NCI-H446 treated with DMSO at 0.1 percent for 48 hours (cell line): ENCODE data around the gene ARHGAP22.

Experiments
- DNase-seq: peaks from one replicate; lab custom pipeline; 2025; lab: John Stamatoyannopoulos, UW

The ARHGAP22 gene

GRCh38 chr10:48533540-48533939 is 71.3 kb downstream of the ARHGAP22 start:
- DNase-seq: no peak

GRCh38 chr10:48531486-48531885 is 73.4 kb downstream of the ARHGAP22 start:
- DNase-seq: no peak

- no peak for DNase-seq
Measured at GRCh38 chr10:48529331-48529730, 75.5 kb downstream of the ARHGAP22 start.

DNA sequence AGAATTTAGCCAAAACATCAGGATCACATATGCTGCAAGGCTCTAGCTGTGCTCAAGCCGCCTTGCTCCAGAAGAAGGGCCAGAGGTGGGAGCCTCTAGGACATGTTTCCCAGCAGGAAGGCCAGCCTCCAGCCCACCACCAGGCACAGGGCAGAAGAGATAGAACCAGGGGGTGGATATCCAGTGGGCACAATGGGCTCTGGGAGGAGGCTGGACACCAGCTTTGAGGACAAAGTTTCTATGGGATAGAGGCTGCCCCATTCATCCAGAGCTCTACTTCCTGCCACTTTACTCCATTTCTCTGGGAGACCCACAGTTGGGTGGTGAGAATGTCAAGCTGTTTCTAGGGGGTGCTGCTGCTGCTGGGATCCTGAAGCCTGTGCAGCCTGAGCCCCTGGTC is 77.1 kb downstream of the ARHGAP22 start:
- no peak for DNase-seq

DNA sequence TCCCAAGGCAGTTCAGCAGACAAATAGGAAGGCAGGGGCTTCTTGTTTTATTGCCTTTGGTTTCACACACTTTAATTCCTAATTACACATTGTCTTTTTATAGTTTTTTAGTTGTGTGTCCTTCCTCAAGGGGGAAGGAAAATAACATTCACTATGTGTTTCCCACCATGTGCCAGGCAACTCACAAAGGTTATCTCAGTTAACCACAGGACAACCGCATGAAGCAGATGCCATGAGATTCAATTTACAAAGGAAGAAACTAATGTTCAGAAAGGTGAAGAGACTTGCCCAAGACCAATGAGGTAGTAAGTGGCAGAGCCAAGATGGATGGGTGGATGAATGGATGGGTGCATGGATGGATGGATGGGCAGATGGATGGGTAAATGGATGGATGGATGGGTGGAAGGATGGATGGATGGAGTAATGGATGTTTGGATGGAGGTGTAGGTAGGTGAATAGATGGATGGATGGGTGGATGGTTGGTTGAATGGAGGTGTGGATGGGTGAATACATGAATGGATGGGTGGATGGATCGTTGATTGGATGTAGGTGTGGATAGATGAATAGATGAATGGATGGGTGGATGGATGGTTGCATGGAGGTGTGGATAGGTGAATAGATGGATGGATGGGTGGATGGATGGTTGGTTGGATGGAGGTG is 77.9 kb downstream of the ARHGAP22 start:
- DNase-seq: no peak

DNA sequence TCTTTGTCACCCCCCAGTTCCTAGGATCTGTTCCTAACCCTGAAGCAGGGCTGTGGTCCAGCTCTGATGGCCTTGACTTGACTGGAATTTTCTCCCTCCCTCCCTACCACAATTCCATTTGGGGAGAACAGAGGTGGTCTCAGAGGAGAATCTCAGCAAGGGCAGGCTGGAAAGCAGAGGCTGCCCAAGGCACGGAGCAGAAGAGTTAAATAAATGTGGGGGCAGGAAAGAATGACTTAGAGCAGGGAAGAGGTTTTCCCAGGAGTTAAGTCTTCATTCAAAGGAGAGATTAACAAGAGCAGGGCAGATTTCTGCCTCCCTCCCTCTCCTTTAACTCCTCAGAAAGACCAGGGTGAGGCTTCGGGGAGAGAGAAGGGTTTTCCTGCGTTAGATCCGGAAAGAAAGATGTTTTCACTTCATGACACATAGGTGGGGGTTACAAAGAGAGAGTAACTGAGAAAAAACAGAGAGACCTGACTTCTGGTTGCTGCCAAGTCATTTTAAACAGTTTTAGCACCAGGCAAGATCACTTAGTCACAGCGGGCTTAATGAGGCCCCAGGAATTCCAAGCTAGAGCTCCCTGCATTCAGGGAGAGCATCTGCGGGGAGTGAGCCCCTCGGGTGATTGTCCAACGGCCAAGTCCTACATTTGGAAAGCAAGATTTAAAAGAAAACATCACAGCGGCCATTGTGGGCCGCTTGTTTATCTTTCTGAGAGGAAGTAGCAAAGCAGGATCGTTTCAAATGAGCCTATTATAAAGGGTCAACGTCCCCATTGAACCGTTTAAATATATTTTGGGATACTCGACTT is 78.7 kb downstream of the ARHGAP22 start:
- no peak for DNase-seq

DNA sequence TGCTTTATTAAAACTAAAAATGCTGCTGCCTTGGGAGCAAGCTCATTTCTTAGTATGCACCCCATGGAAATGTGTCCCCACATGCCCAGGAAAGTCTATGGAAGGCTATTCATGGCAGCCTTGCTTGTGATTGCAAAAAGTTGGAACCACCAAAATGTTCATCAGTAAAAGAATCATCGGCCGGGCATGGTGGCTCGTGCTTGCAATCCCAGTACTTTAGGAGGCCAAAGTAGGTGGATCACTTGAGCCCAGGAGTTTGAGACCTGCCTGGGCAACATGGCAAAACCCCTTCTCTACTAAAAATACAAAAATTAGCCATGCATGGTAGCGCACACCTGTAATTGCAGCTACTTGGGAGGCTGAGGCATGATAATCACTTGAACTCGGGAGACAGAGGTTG is 79.8 kb downstream of the ARHGAP22 start:
- DNase-seq: no peak

GRCh38 chr10:48523820-48524758 is 80.8 kb downstream of the ARHGAP22 start:
- DNase-seq: no peak

DNA sequence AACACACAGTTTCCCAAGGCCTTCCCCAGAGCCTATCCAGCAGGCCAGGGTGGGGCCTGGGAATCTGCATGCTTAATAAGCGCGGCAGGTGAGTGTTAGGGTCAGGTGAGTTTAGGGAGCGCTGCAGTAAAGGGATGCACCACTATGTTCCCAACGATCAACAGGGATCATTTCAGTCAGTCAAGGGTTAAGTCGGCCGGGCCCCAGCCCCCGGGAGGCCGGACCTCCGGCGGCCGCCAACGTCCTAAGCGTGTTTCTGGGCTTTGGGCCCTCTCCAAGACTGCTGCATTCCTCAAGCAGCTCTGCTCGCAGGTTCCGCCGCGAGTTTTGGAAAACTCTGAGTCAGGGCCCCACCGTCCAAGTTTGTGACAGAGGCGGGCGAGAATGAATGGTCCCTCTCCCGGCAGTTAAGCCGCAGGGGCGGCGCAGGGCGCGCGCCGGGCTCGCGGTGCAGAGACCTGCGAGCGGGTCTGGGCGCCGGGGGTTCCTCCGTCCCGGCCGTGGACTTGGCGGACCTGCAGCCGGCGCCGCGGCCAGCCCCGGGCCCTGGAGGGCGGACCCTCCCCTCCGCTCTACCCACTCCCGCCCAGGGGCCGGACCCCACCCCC is 81.6 kb downstream of the ARHGAP22 start:
- no peak for DNase-seq

DNA sequence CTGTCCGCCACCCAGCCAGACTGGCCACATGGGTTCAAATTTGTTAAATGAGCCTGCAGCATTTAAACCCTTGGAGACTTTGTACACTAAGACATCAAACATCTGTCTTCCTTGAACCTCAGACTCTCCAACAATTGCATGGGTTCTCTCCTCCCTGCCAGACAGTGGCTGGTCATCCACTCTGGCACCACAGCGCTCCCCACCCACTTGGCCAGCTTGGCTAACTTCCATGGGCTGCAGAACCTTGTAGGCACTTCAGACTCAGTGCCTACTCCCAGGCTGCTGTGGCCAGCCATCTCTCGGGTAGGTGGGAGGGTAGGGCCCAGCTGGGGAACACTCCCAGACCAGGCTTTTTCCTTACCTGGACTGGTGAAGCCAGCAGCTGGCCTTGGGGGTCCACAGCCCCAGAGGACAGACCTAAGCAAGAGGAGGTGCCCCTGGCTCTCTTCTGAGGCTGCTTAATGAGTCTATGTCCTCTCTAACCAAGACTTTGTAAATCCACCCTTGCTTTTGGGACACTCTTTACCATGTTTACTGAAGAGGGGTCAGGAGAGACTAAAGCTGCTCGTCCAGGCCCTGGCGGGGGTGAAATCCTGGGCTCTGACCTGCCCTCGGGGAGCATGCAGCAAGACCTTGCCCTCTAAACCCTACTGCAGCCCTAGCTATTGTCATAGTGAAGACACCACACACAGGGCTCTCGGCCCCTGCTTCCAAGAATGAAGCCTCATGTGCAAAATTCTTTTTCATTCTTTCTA is 82.7 kb downstream of the ARHGAP22 start:
- no peak for DNase-seq

DNA sequence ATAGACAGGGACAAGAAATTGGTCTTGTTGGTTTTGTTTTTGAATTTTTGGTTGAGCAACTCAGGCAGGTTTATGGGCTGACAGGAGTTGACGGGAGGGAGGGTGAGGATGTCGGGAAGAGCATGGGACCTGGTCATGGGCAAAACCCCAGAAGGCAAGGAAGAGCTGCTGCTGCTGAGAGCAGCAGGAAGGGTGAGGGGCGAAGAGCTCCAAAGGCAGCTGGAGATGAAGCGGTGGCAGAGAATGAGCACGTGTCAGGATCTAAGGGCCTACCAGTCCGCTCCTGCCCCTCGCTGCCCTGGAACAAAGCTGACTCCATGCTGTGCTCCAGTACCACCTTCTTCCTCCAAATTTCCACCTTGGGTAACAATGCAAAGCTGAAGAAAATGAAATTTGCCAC is 84.3 kb downstream of the ARHGAP22 start:
- no peak for DNase-seq

DNA sequence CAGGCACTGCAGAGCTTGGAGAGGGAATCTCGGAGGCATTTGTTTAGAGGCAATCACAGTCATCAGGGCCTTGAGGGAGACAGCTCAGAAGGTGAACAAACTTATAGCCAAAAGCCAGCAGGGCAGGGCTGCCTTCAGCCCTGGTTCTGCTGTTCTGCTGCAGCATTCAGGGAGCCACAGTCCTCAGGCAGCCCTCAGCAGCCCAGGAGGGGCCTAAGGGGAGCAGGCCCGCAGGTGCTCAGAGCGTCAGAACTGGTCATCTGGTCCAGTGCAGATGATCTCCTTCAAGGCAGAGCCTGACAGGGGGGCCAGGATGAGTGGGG is 84.7 kb downstream of the ARHGAP22 start:
- no peak for DNase-seq

GRCh38 chr10:48519481-48520183 is 85.2 kb downstream of the ARHGAP22 start:
- DNase-seq: no peak

DNA sequence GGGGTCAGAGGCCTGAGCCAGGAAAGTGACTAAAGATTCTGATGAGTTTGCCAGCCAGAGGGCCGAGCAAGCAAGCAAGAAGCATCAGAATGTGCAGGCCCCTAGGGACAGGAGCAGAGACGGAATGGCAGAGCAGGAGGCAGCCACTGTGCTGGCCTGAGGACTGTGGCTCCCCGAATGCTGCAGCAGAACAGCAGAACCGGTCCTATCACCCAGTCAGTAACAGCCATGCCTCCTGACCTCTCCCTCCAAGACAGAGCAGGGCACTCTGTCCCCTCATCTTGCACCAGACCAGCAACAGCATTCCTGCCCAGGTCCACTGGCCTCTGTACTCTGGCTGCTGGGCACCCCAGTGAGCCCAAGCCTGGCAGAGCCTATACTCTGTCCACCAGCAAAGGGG is 85.9 kb downstream of the ARHGAP22 start:
- DNase-seq: no peak

DNA sequence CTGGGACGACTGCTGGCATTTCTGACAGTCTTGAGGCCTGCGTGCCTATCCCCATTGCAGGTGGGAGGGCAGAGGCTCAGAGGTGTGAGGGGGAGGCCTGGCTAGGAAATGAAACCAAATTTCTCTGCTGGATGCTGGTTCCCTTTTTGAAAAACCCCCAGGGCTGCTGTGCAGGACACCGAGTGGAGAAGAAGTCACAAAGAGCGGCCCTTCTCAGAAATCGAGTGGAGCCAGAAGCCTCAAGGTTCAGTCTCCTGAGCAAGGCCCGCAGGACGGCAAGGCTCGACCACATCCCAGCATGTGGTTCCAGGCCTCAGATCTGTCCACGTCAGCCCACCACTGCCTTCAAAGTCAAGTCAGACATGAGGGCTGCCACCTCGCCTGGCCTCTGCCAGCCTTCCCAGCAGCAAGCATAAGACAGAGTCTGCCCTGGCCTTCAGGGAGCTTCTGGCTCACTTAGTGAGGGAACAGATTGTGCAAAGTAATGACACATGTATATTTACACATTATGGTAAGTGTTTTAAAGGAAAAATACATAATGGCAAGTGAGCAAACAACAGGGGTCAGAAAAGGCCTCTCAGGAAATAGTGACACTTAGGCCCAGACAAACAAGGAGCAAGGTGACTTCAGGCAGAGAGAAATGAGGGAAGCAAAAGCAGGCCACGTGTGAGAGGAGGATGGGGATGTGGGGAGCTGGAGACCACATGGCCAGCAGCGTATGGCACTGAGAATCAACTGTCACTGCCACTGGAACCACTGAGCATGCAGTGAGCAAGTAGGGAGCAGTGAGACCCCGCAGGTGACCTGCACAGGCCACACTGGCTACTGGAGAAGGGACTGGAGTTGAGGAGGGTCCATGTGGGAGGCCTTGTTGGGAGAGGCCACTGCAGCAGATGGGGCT is 86.7 kb downstream of the ARHGAP22 start:
- DNase-seq: no peak

- DNase-seq: no peak
Measured at GRCh38 chr10:48517482-48517881, 87.4 kb downstream of the ARHGAP22 start.

DNA sequence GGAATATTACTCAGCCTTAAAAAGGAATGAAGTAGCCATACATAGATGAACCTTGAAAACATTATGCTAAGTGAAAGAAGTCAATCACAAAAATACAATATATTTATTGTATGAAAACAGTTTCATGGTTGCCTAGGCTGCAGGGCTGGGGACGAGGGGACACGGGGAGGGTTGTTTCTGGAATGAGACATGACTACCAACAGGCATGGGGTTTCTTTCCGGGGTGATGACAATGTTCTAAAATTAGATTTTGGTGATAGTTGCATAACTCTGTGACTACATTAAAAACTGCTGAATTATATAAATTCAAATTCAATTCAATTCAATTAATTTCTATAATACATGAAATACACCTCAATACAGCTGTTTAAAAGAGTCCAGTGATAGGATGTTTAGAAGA is 88.0 kb downstream of the ARHGAP22 start:
- DNase-seq: no peak

DNA sequence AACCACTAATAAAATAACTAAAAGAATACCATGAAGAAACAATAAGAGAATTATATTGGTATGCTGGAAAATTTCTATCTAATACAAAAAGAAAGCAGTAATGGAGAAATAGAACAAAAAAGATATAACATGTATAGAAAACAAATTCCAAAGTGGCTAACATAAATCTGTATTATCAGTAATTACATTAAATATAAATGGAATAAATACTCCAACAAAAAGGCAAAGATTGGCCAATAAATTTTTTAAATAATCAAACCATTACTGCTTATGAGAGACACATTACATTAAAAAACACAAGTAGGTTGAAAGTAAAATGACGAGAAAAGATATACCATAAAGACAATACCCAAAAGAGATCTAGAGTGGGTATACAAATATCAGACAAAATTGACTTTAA is 90.0 kb downstream of the ARHGAP22 start:
- no peak for DNase-seq

DNA sequence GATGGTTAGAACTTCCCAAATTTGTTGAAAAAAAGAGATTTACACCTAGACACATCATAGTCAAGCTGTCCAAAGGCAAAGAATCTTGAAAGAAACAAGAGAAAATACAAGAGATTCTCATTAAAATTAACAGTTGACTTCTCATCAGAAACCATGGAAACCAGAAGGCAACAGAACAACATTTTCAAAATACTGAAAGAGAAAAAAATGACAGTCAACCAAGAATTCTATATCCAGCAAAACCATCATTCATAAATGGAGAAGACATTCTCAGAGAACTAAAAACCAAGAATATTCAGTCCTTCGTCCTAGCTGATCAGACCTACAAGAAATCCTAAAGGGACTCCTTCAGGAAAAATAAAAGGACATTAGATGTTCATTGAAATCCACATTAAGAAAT is 90.6 kb downstream of the ARHGAP22 start:
- DNase-seq: no peak

GRCh38 chr10:48512861-48513260 is 92.0 kb downstream of the ARHGAP22 start:
- no peak for DNase-seq
